K562 (cell line): ENCODE results near the gene RSPH1. TPM values are rescaled to one million over a fixed set of nuclear protein-coding genes. Genes with fewer than 3 reads are reported as not detected.

Source experiments
- ATF3 ChIP-seq, 2 experiments: fragments of 450-650 bp in 1 of 2; sonication (generic) in 1 of 2; formaldehyde crosslinking in 1 of 2; IDR thresholded peaks in 1 of 2; conservative IDR thresholded peaks in 1 of 2; 2 replicates each; pipeline versions ENCODE4 v1.6.1 to v1.8.1; 2016 to 2023; ENCODE audit warnings: mild to moderate bottlenecking in 2 of 2, moderate library complexity in 2 of 2, inconsistent platforms in 1 of 2, missing genetic modification reagents in 1 of 2
- CEBPG ChIP-seq, 3 experiments: fragments of 200-800 bp in 1 of 3; sonication (Bioruptor generic) in 1 of 3; sonication (generic) in 1 of 3; formaldehyde crosslinking in 1 of 3; IDR thresholded peaks in 2 of 3; conservative IDR thresholded peaks in 1 of 3; 2 replicates each; pipeline versions ENCODE4 v1.6.1 to v1.8.0; 2016 to 2022; ENCODE audit warnings: missing compliant biosample characterization in 2 of 3, missing genetic modification characterization in 2 of 3, mild to moderate bottlenecking in 1 of 3, missing genetic modification reagents in 1 of 3
- CTBP1 ChIP-seq: fragments of 450-650 bp; IDR thresholded peaks from 2 replicates; pipeline ENCODE4 v1.6.1; 2016; ENCODE audit warnings: borderline replicate concordance
- EP300 ChIP-seq: IDR thresholded peaks from 2 replicates; pipeline ENCODE4 v1.6.1; 2012; ENCODE audit warnings: low read length, improper control_type of control experiment
- GTF3C2 ChIP-seq: IDR thresholded peaks from 3 replicates; pipeline ENCODE4 v1.6.1; 2011; ENCODE audit warnings: borderline replicate concordance, mild to moderate bottlenecking, moderate library complexity; ENCODE audit not compliant: insufficient read length; ENCODE audit errors: extremely low read depth
- HES1 ChIP-seq: fragments of 450-650 bp; IDR thresholded peaks from 2 replicates; pipeline ENCODE4 v1.6.1; 2016; ENCODE audit warnings: low read depth, mild to moderate bottlenecking, moderate library complexity
- NFIX ChIP-seq: fragments of 250-450 bp; sonication (Bioruptor Pico); IDR thresholded peaks from 2 replicates; pipeline ENCODE4 v1.4.0; 2020; ENCODE audit warnings: low read depth, mild to moderate bottlenecking, moderate library complexity
- NR2C2 ChIP-seq, 2 experiments: fragments of 200-800 bp in 1 of 2; sonication (Bioruptor generic) in 1 of 2; sonication (generic) in 1 of 2; formaldehyde crosslinking in 1 of 2; IDR thresholded peaks; 2 replicates each; pipeline versions ENCODE4 v1.6.1 to v1.8.0; 2016 to 2022; ENCODE audit warnings: mild to moderate bottlenecking in 1 of 2, missing compliant biosample characterization in 1 of 2, missing genetic modification characterization in 1 of 2, missing genetic modification reagents in 1 of 2
- POLR2AphosphoS2 ChIP-seq: IDR thresholded peaks from 2 replicates; pipeline ENCODE4 v1.6.1; 2012; ENCODE audit warnings: low read length, improper control_type of control experiment
- PPARD ChIP-seq: fragments of 250-450 bp; sonication (Bioruptor Pico); IDR thresholded peaks from 2 replicates; pipeline ENCODE4 v1.8.0; 2022; ENCODE audit warnings: inconsistent platforms, mild to moderate bottlenecking, moderate library complexity
- RFX1 ChIP-seq: fragments of 450-650 bp; IDR thresholded peaks from 2 replicates; pipeline ENCODE4 v1.6.1; 2016; ENCODE audit warnings: mild to moderate bottlenecking, moderate library complexity
- RFX7 ChIP-seq: fragments of 250-450 bp; sonication (Bioruptor Pico); IDR thresholded peaks from 2 replicates; pipeline ENCODE4 v1.5.1; 2021; ENCODE audit warnings: mild to moderate bottlenecking
- SMARCE1 ChIP-seq: fragments of 450-650 bp; IDR thresholded peaks from 2 replicates; pipeline ENCODE4 v1.7.1; 2016; ENCODE audit warnings: mild to moderate bottlenecking
- TRIM24 ChIP-seq, 2 experiments: fragments of 450-650 bp; IDR thresholded peaks; 2 replicates each; pipeline ENCODE4 v1.6.1; 2016
- XRCC5 ChIP-seq: fragments of 200-400 bp; formaldehyde crosslinking; IDR thresholded peaks from 2 replicates; pipeline ENCODE4 v1.6.1; 2017; ENCODE audit warnings: low read depth, mild to moderate bottlenecking, low read length
- YBX1 ChIP-seq: fragments of 450-650 bp; IDR thresholded peaks from 2 replicates; pipeline ENCODE4 v1.7.1; 2016; ENCODE audit warnings: mild to moderate bottlenecking
- ZC3H11A ChIP-seq: IDR thresholded peaks from 2 replicates; pipeline ENCODE4 v1.6.1; 2012; ENCODE audit warnings: low read depth, low read length, improper control_type of control experiment
- ZFX ChIP-seq: sonication (generic); formaldehyde crosslinking; IDR thresholded peaks from 2 replicates; pipeline ENCODE4 v1.8.0; 2022; ENCODE audit warnings: mild to moderate bottlenecking, missing genetic modification reagents, moderate library complexity
- ZNF121 ChIP-seq: sonication (generic); formaldehyde crosslinking; conservative IDR thresholded peaks from 2 replicates; pipeline ENCODE4 v1.8.0; 2022; ENCODE audit warnings: missing genetic modification reagents
- ZNF143 ChIP-seq: sonication (generic); formaldehyde crosslinking; IDR thresholded peaks from 2 replicates; pipeline ENCODE4 v1.9.0; 2022; ENCODE audit warnings: mild to moderate bottlenecking, missing genetic modification reagents
- polyA plus RNA-seq, 8 experiments: library from polyadenylated mRNA; depleted of rRNA in 4 of 8; stranded (reverse) in 5 of 8; unstranded in 3 of 8; fragments of >200 nt; fragmentation: Nextera tagmentation in 2 of 8; fragmentation: Illumina TruSeq in 1 of 8; extraction: Ambion mirVana in 2 of 8; extraction: Trizol in 1 of 8; gene quantifications; 2 replicates each; pipeline versions ENCODE4 v1.2.1 to v1.2.3, GENCODE V29; 2011 to 2014; ENCODE audit warnings: inconsistent platforms in 1 of 8, missing spikeins in 1 of 8
- total RNA-seq, 7 experiments: library from RNA; depleted of rRNA in 6 of 7; stranded (reverse); fragments of >200 nt in 6 of 7; fragmentation: Illumina TruSeq in 2 of 7; extraction: Trizol in 2 of 7; gene quantifications; 2 replicates each; pipeline versions ENCODE4 v1.2.1 to v1.2.3, GENCODE V29; 2011 to 2021; ENCODE audit warnings: low replicate concordance in 1 of 7

Gene RSPH1
- total and polyA plus RNA-seq, 9 of the 15 experiments (the other 6 are each of a cell fraction or from before 2014, with no cell fraction given) = 0.17 TPM; not detected in 8

GRCh38 chr21:42427809-42428419 lies 68.1 kb downstream of the RSPH1 start (continued):
- TF ChIP-seq ZFX (no peak), PPARD (CRISPR knock-in tag) (no peak), POLR2AphosphoS2 (no peak), RFX1 (no peak), GTF3C2 (no peak), NR2C2 (CRISPR knock-in tag; IDR thresholded peaks at IDR 0.05) (no peak), NR2C2 (tag; IDR thresholded peaks at IDR 0.05) (peak; percentile 41; the same call in 1 of the 2 replicates), NFIX (no peak), ATF3 (IDR thresholded peaks at IDR 0.05) (peak; percentile 71), ATF3 (CRISPR knock-in tag; conservative IDR thresholded peaks at IDR 0.05) (no peak), XRCC5 (no peak), RFX7 (no peak), YBX1 (no peak), EP300 (no peak), HES1 (no peak), CEBPG (CRISPR knock-in tag; IDR thresholded peaks at IDR 0.05) (peak; percentile 67), CEBPG (tag; conservative IDR thresholded peaks at IDR 0.05 in 1 of 2, IDR thresholded peaks at IDR 0.05 in 1 of 2) (peak; percentile 84 to 94), ZC3H11A (no peak), SMARCE1 (no peak), CTBP1 (no peak), ZNF121 (CRISPR knock-in tag) (no peak), TRIM24 (IDR thresholded peaks at IDR 0.05) (peak; percentile 23 to 27; a peak in 2 of 4 replicates), ZNF143 (CRISPR knock-in tag) (no peak)
- TF ChIP-seq, all 486 proteins: peak for 5
